GM12874 (cell line): ENCODE measurements around the gene TRIP13.

Experiments
- CTCF ChIP-seq: IDR thresholded peaks from 2 replicates; pipeline ENCODE4 v1.5.1; 2011; ENCODE audit warnings: low read depth, mild to moderate bottlenecking, control low read depth, low read length, moderate library complexity; ENCODE audit not compliant: insufficient read depth

TRIP13 gene

GRCh38 chr5:872301-872700 lies 20.4 kb upstream of the TRIP13 start:
- TF ChIP-seq CTCF = no peak

DNA sequence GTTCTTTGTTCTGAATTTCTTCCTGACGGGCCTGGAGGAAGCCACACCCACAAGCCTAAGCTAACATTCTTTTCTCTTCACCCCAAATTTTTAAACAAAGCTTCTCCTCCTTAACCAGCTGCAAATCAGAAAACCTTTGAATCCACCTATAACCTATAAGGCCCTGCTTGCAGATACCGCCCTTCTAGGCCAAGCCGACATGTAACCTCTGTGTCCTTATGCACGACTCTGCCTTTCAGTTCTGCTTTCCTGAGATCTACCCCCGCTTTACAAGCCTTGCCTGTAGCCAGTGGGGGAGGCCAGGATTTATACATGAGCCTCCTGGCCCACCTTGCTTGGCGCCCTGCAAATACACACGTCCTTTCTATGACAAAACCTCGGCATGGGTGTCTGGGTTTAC lies 19.4 kb upstream of the TRIP13 start:
- TF ChIP-seq CTCF = no peak

GRCh38 chr5:875931-876330 lies 16.8 kb upstream of the TRIP13 start:
- TF ChIP-seq CTCF = no peak

GRCh38 chr5:876398-877365 lies 16.0 kb upstream of the TRIP13 start:
- TF ChIP-seq CTCF = no peak

DNA sequence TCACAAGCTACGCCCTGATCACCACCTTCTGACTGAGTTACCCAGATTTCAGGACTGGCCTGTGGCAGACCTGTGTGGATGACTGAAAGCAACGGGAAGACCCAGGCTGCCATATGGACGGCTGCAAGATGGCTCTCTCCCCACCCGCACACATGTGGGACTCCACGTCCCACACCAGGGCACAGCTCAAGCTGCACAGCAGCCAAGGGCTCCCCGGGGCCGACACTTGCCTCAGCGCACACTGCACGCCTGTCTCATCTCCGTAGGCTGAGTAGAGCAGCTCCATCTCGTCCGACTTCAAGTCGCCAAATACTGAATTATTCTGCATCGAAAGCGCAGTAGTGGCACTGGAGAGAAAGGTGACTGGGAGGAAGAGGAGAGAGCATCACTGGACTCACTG lies 14.6 kb upstream of the TRIP13 start:
- no peak for TF ChIP-seq CTCF

- TF ChIP-seq CTCF = no peak
Measured at GRCh38 chr5:880816-881550, 11.7 kb upstream of the TRIP13 start.

GRCh38 chr5:881551-881935 lies 11.1 kb upstream of the TRIP13 start:
- no peak for TF ChIP-seq CTCF
